Subcutaneous adipose tissue (tissue), 4 donors: Measurements from ENCODE around the gene NR2F1. TPM values are rescaled to one million over a fixed set of nuclear protein-coding genes. Genes with fewer than 3 reads are reported as not detected.

Experiments used
- CTCF ChIP-seq: fragments of 450-650 bp; IDR thresholded peaks from one replicate; pipeline ENCODE4 v1.5.1; 2016; ENCODE audit warnings: low read depth, mild to moderate bottlenecking, control low read depth, antibody characterized with exemption, moderate library complexity
- total RNA-seq, 4 donors: library from RNA; depleted of rRNA; stranded (reverse); fragments of >200 nt; gene quantifications; one replicate each; pipeline ENCODE4 v1.1.0, GENCODE V29; 2016

Gene NR2F1
- total RNA-seq, 4 donors from 2014 or later, result 1.5 to 7.8 (median 2.4) TPM

DNA sequence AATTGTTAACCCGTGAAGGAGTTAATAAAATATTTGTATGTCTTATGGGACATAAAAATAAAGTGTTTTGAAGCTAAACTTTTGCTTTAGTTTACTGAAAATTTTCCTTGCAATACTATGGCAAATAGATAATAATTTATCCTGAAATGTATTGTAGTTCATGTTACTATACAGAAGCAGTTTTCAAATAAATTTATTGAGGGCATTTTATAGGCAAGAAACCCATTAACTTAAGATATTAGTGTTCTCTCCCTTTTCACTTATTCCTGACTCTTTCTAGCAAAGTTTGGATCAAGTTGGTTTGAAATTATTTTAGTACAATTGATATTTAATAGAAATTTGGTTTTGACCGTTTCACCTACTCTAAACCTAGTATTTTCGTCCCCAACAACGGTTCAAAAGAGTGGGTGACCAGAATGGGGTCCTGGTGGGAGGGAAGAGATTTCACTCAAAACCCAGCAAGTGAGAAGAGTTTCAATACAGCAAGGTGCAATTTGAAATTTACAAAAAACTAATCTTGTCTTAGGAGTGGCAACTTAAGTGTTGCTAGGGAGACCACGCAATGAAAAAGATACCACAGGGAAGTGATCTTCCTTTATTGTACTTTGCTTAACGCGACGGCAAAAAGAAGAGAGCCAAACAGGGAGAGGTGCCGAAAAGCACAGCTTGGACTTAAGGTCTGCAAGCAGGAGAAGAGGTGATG, 28.4 kb downstream of the NR2F1 start:
- TF ChIP-seq CTCF, result no peak

- no peak for TF ChIP-seq CTCF
Observed at GRCh38 chr5:93611976-93612854, 29.2 kb downstream of the NR2F1 start.

- TF ChIP-seq CTCF, result no peak
Observed at GRCh38 chr5:93612855-93613243, 29.8 kb downstream of the NR2F1 start.

DNA sequence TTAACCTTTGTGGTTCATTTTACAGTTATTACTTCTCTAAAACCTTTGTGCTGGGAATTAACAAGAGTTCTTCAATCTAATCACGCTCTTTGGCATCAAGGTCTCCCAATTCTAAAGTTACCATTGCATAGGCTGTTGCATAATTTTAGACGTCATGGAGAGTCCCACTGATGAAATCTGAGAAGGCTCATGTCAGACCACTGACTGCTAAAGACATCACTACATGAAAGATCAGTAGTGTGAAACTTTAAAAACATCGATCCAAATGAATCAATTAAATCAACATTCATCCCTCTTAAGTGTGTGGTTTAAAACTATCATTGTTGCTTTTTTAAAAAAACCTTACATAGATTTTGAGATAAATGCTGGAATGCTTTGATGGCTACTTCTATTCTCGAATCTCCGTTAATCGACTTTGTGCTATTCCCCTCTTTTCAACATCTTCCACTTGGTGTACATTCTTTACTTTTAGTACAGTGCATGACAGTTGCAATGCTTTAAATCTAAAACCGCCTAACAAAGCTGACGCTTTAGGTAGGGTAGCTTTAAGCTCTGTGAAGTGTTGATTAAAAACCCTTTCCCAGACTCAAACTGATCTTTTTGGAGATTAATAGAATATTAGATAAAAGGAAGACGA, 33.6 kb downstream of the NR2F1 start:
- no peak for TF ChIP-seq CTCF

DNA sequence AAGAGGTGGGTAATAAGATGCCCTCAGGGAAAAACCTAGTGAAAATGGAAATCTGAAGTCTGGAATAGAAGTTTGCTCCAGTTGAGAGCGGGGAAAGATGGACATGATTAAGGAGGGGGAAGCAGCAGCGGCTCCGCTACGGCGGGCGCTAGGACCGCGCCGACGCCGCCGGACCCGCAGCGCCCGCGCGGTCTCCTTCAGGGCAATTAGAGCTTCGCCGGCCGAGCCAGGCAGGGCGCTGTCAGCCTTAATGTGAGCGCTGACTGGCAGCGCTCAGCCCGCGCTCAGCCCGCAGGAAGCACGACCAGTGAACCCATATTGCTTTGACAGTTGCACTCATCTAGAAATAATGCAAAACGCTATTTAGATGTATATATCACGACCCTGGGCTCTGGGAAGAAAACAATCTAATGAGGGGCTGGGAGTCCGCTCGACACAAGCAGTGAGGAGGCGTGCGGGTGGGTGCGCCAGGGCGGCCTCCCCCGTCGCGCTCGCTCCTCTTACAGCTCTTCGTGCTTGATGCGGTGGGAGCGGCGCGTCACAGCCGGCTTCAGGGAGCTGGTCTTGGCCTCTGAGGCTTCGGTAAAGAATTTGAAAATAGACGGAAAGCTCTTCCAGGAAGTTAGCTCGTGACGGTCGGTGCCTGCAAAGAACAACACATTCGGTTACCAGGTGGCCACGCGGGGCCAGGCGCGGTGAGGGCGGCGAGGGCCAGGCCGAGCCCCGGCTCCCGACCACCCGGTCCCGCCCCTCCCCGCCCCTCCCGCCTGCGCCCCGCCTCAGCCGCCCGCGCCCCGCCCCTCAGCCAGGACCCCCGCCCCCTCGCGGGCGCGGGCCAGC, 37.7 kb downstream of the NR2F1 start:
- no peak for TF ChIP-seq CTCF

GRCh38 chr5:93621327-93621798, 38.3 kb downstream of the NR2F1 start:
- no peak for TF ChIP-seq CTCF
